ENCODE measurements around the gene BBS12. TPM values are rescaled to one million over a fixed set of nuclear protein-coding genes. Genes with fewer than 3 reads are reported as not detected.

Gene BBS12
- total and polyA plus RNA-seq, 2 donors (not counting 3 experiments of a cell fraction or from before 2014, with no cell fraction given) = 0.91 to 2.3 TPM

GRCh38 chr4:122710434-122711308, 21.8 kb upstream of the BBS12 start:
- FAIRE-seq (peak; percentile 88), DNase-seq (ENCODE audit: low read depth, low spot score) (peak; percentile 59)
- no peaks in the 10 kb centered on the region for H3K79me2 ChIP-seq (ENCODE audit: control insufficient read depth, insufficient read depth, low read length)

DNA sequence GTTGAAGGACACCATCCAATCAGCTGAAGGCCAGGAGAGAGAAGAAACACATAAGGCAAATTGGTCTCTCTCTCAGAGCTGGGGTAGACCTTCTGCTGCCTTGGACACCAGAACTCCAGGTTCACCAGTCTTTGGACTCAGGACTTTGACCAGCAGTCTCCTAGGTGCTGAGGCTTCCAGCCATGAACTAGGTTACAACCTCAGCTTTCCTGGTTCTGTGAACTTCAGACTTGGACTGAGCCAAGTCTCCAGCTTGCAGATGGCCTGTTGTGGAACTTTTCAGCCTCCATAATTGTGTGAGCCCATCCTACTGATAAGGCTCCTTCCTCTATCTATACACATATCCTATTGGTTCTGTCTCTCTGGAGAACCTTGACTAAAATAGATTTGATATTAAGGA, 20.6 kb upstream of the BBS12 start:
- H3K4me3 ChIP-seq (replicated peaks in 1 of 3; ENCODE audit: insufficient read depth in 1 of 3, low read depth in 1 of 3, low read length in 3 of 3) = no peak overlapping the region
- FAIRE-seq = no peak
- TF ChIP-seq, protein P1, sequence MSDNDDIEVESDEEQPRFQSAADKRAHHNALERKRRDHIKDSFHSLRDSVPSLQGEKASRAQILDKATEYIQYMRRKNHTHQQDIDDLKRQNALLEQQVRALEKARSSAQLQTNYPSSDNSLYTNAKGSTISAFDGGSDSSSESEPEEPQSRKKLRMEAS (IDR thresholded peaks at IDR 0.05; ENCODE audit: insufficient read depth, insufficient read length) = no peak
- TF ChIP-seq POLR2A (IDR thresholded peaks at IDR 0.05; ENCODE audit: low read depth, low read length) (no peak), FOS (IDR thresholded peaks at IDR 0.05; ENCODE audit: borderline replicate concordance, insufficient read depth, low read length) (no peak), CTCF (IDR thresholded peaks at IDR 0.05; ENCODE audit: extremely low read depth in 1 of 2, insufficient read depth in 1 of 2, low read depth in 1 of 2, low read length in 2 of 2) (no peak), EZH2 (IDR thresholded peaks at IDR 0.05; ENCODE audit: borderline replicate concordance, low read depth, low read length, severe bottlenecking) (no peak), MYC (IDR thresholded peaks at IDR 0.05; ENCODE audit: low read depth, low read length) (no peak), JUN (IDR thresholded peaks at IDR 0.05; ENCODE audit: borderline replicate concordance, insufficient read depth, insufficient read length, low read depth) (no peak), POLR2AphosphoS5 (IDR thresholded peaks at IDR 0.05; ENCODE audit: insufficient read depth, low read depth, low read length) (no peak), GATA2 (IDR thresholded peaks at IDR 0.05; ENCODE audit: insufficient read depth, insufficient read length, low read depth, low read length) (no peak)
- H2AFZ ChIP-seq (ENCODE audit: low read depth, low read length) = no peak overlapping the region
- DNase-seq (ENCODE audit: low read depth, low spot score) = no peak
- no peaks in the 10 kb centered on the region for H4K20me1 ChIP-seq (replicated peaks; ENCODE audit: control insufficient read depth, extremely low read depth, insufficient read depth, low read length)
- ChIA-PET CTCF (interaction anchor here (0.7 to 3.0 kb wide), 2 partner anchors 11 to 109 kb away, joined by 3 to 13 read pairs; no protein-coding TSS in a partner anchor), POLR2A (no interaction called here)
- H3K4me1 ChIP-seq (ENCODE audit: control insufficient read depth, extremely low read depth, insufficient read depth, low read length) = peaks cover 2% of the 10 kb centered on the region
- H3K27ac ChIP-seq (ENCODE audit: insufficient read depth, low read depth, low read length) = no peak overlapping the region
- no peaks in the 10 kb centered on the region for H3K27me3 ChIP-seq (ENCODE audit: control insufficient read depth in 2 of 2, insufficient read depth in 2 of 2, low read length in 2 of 2)
- intact Hi-C loops (cut with micrococcal nuclease) (no loop called here), dilution Hi-C loops (cut with MboI; ENCODE audit: extremely low pct_ligation_motif_present, low sequenced_read_pairs) (no loop called here)
- no peaks in the 10 kb centered on the region for H3K9me1 ChIP-seq (replicated peaks; ENCODE audit: control insufficient read depth, extremely low read depth, insufficient read depth, low read length)
- H3K4me2 ChIP-seq (ENCODE audit: insufficient read depth, low read length) = no peak overlapping the region
- H3K9me3 ChIP-seq (replicated peaks; ENCODE audit: control insufficient read depth, insufficient read depth, low read length) = no peaks in the 10 kb centered on the region
- no TSS peak for BruUV-seq (replicated peaks)
- no peaks in the 10 kb centered on the region for H3K79me2 ChIP-seq (ENCODE audit: control insufficient read depth, insufficient read depth, low read length)
- no peaks in the 10 kb centered on the region for H3K36me3 ChIP-seq (ENCODE audit: control insufficient read depth in 2 of 2, extremely low read depth in 1 of 2, insufficient read depth in 2 of 2, low read length in 2 of 2)
- H3K9ac ChIP-seq (replicated peaks; ENCODE audit: extremely low read depth, insufficient read depth, low read length) = no peak overlapping the region

More at GRCh38 chr4:122710434-122711308, 21.8 kb upstream of the BBS12 start:
- ChIA-PET POLR2A (no interaction called here), CTCF (interaction anchor here (0.7 to 3.0 kb wide), 3 partner anchors 10 to 108 kb away, joined by 3 to 13 read pairs (median 3); partner anchors contain the start of gene BBS12)
- Histone ChIP-seq H3K4me1 (ENCODE audit: control insufficient read depth, extremely low read depth, insufficient read depth, low read length) (peaks cover 2% of the 10 kb centered on the region), H3K9me3 (replicated peaks; ENCODE audit: control insufficient read depth, insufficient read depth, low read length) (no peaks in the 10 kb centered on the region), H3K4me2 (ENCODE audit: insufficient read depth, low read length) (no peak overlapping the region), H4K20me1 (replicated peaks; ENCODE audit: control insufficient read depth, extremely low read depth, insufficient read depth, low read length) (no peaks in the 10 kb centered on the region), H2AFZ (ENCODE audit: low read depth, low read length) (peak overlapping the region; percentile 32), H3K9me1 (replicated peaks; ENCODE audit: control insufficient read depth, extremely low read depth, insufficient read depth, low read length) (no peaks in the 10 kb centered on the region), H3K36me3 (ENCODE audit: control insufficient read depth in 2 of 2, extremely low read depth in 1 of 2, insufficient read depth in 2 of 2, low read length in 2 of 2) (no peaks in the 10 kb centered on the region), H3K9ac (replicated peaks; ENCODE audit: extremely low read depth, insufficient read depth, low read length) (no peak overlapping the region), H3K27me3 (ENCODE audit: control insufficient read depth in 2 of 2, insufficient read depth in 2 of 2, low read length in 2 of 2) (no peaks in the 10 kb centered on the region), H3K4me3 (replicated peaks in 1 of 3; ENCODE audit: insufficient read depth in 1 of 3, low read depth in 1 of 3, low read length in 3 of 3) (no peak overlapping the region), H3K27ac (ENCODE audit: insufficient read depth, low read depth, low read length) (no peak overlapping the region)
- dilution Hi-C loops (cut with MboI; ENCODE audit: extremely low pct_ligation_motif_present, low sequenced_read_pairs) = no loop called here
- BruUV-seq (replicated peaks) = no TSS peak
- intact Hi-C loops (cut with micrococcal nuclease) = no loop called here
- TF ChIP-seq JUN (IDR thresholded peaks at IDR 0.05; ENCODE audit: borderline replicate concordance, insufficient read depth, insufficient read length, low read depth) (peak; percentile 10), GATA2 (IDR thresholded peaks at IDR 0.05; ENCODE audit: insufficient read depth, insufficient read length, low read depth, low read length) (no peak)

Measured in endothelial cell of umbilical vein (primary cell).